HepG2 (cell line): ENCODE data around the gene RSL1D1. TPM values are rescaled to one million over a fixed set of nuclear protein-coding genes. Genes with fewer than 3 reads are reported as not detected.
A peak's percentile ranks its signal among the peaks of the same experiment; 100 is the strongest.

ENCODE experiments used
- CBX1 ChIP-seq: IDR thresholded peaks from one replicate; pipeline ENCODE4 v1.6.1; 2016; ENCODE audit warnings: antibody characterized with exemption, low read depth
- DMAP1 ChIP-seq: IDR thresholded peaks from 2 replicates; pipeline ENCODE4 v1.6.1; 2016
- GATA4 ChIP-seq: sonication (generic); IDR thresholded peaks from 2 replicates; pipeline ENCODE4 v1.6.1; 2016; ENCODE audit warnings: antibody characterized with exemption, low read depth, borderline replicate concordance
- HNRNPUL1 ChIP-seq: fragments of 200-400 bp; formaldehyde crosslinking; IDR thresholded peaks from 2 replicates; pipeline ENCODE4 v1.6.1; 2017; ENCODE audit warnings: low read depth, mild to moderate bottlenecking, low read length, moderate library complexity
- MXD4 ChIP-seq: IDR thresholded peaks from 2 replicates; pipeline ENCODE4 v1.6.1; 2016; ENCODE audit warnings: mild to moderate bottlenecking, missing biosample characterization, missing genetic modification reagents
- NBN ChIP-seq: fragments of 450-650 bp; conservative IDR thresholded peaks from 2 replicates; pipeline ENCODE4 v1.6.1; 2017
- SOX13 ChIP-seq, 3 experiments: fragments of 450-650 bp in 1 of 3; sonication (generic) in 1 of 3; formaldehyde crosslinking in 1 of 3; IDR thresholded peaks in 2 of 3; conservative IDR thresholded peaks in 1 of 3; 2 replicates each; pipeline versions ENCODE4 v1.5.0 to v1.6.1; 2016 to 2020; ENCODE audit warnings: antibody characterized with exemption in 1 of 3, mild to moderate bottlenecking in 1 of 3, missing compliant biosample characterization in 1 of 3, missing genetic modification reagents in 1 of 3, moderate library complexity in 1 of 3
- SYNCRIP ChIP-seq: fragments of 200-400 bp; formaldehyde crosslinking; IDR thresholded peaks from 2 replicates; pipeline ENCODE4 v1.6.1; 2018; ENCODE audit warnings: mild to moderate bottlenecking, low read depth, low read length; ENCODE audit not compliant: insufficient read depth
- TFDP2 ChIP-seq: sonication (generic); formaldehyde crosslinking; IDR thresholded peaks from 2 replicates; pipeline ENCODE4 v1.4.0; 2020; ENCODE audit warnings: missing genetic modification reagents
- THYN1 ChIP-seq: sonication (generic); formaldehyde crosslinking; IDR thresholded peaks from 2 replicates; pipeline ENCODE4 v1.8.1; 2023; ENCODE audit warnings: low read depth, mild to moderate bottlenecking, moderate library complexity, missing genetic modification reagents, borderline replicate concordance
- ZBTB14 ChIP-seq: sonication (generic); formaldehyde crosslinking; IDR thresholded peaks from 2 replicates; pipeline ENCODE4 v1.4.0; 2020; ENCODE audit warnings: missing genetic modification reagents
- ZBTB49 ChIP-seq: sonication (generic); formaldehyde crosslinking; IDR thresholded peaks from 2 replicates; pipeline ENCODE4 v1.4.0; 2020; ENCODE audit warnings: missing genetic modification reagents, borderline replicate concordance
- ZNF282 ChIP-seq: fragments of 450-650 bp; IDR thresholded peaks from 2 replicates; pipeline ENCODE4 v1.6.1; 2018; ENCODE audit not compliant: partially characterized antibody
- ZNF33B ChIP-seq: sonication (generic); formaldehyde crosslinking; IDR thresholded peaks from 2 replicates; pipeline ENCODE4 v1.5.1; 2020; ENCODE audit warnings: mild to moderate bottlenecking, missing genetic modification reagents
- ZNF484 ChIP-seq: sonication (generic); formaldehyde crosslinking; IDR thresholded peaks from 2 replicates; pipeline ENCODE4 v1.5.1; 2020; ENCODE audit warnings: mild to moderate bottlenecking, low read depth, missing genetic modification reagents, borderline replicate concordance
- ZNF704 ChIP-seq: sonication (generic); formaldehyde crosslinking; IDR thresholded peaks from 2 replicates; pipeline ENCODE4 v1.8.1; 2023; ENCODE audit warnings: mild to moderate bottlenecking, inconsistent platforms, moderate library complexity, missing genetic modification reagents, borderline replicate concordance
- ZNF772 ChIP-seq: sonication (generic); formaldehyde crosslinking; IDR thresholded peaks from 2 replicates; pipeline ENCODE4 v1.5.0; 2020; ENCODE audit warnings: mild to moderate bottlenecking, missing genetic modification reagents
- ZSCAN20 ChIP-seq: sonication (generic); formaldehyde crosslinking; IDR thresholded peaks from 2 replicates; pipeline ENCODE4 v1.4.0; 2020; ENCODE audit warnings: missing genetic modification reagents, mild to moderate bottlenecking, borderline replicate concordance
- polyA plus RNA-seq, 8 experiments: library from polyadenylated mRNA; depleted of rRNA in 3 of 8; stranded (reverse) in 7 of 8; unstranded in 1 of 8; fragments of >200 nt; fragmentation: Illumina TruSeq in 4 of 8; extraction: Trizol in 4 of 8; gene quantifications; 2 replicates each; pipeline versions ENCODE4 v1.2.1 to v1.2.3, GENCODE V29; 2011 to 2016; ENCODE audit warnings: low read depth in 4 of 8, missing spikeins in 1 of 8, mixed read lengths in 1 of 8; ENCODE audit not compliant: insufficient read depth in 1 of 8
- total RNA-seq, 5 experiments: library from RNA; depleted of rRNA; stranded (reverse); fragments of >200 nt; fragmentation: Illumina TruSeq; extraction: Trizol; gene quantifications; 2 replicates each; pipeline ENCODE4 v1.2.3, GENCODE V29; 2016; ENCODE audit warnings: low read depth in 1 of 5

Gene RSL1D1
- total and polyA plus RNA-seq, 2 of the 13 experiments (the other 11 are each of a cell fraction or from before 2014, with no cell fraction given) = 187 to 343 TPM

GRCh38 chr16:11851294-11852091 is at the start of gene RSL1D1 (continued):
- TF ChIP-seq ZNF33B (peak; percentile 86), ZNF282 (no peak), GATA4 (peak; percentile 83; the same call in 1 of the 2 replicates), TFDP2 (CRISPR knock-in tag) (peak; percentile 81), SOX13 (IDR thresholded peaks at IDR 0.05) (no peak), SOX13 (CRISPR knock-in tag; conservative IDR thresholded peaks at IDR 0.05 in 1 of 2, IDR thresholded peaks at IDR 0.05 in 1 of 2) (peak in 1 of 2 experiments; percentile 42; a peak in 1 of 4 replicates), MXD4 (CRISPR knock-in tag) (peak; percentile 99), NBN (no peak), CBX1 (no peak), ZNF484 (CRISPR knock-in tag) (no peak), ZBTB49 (CRISPR knock-in tag) (no peak), THYN1 (CRISPR knock-in tag) (no peak; the same call in 1 of the 2 replicates), ZBTB14 (CRISPR knock-in tag) (peak; percentile 52; the same call in 1 of the 2 replicates), ZNF772 (CRISPR knock-in tag) (peak; percentile 76), ZNF704 (CRISPR knock-in tag) (peak; percentile 88), SYNCRIP (no peak), HNRNPUL1 (no peak), ZSCAN20 (CRISPR knock-in tag) (no peak), DMAP1 (CRISPR knock-in tag) (peak; percentile 100)
